GM19372 (cell line): ENCODE data around the gene RUSC1.
"Not testable (repeated sequence)": the region's sequence is repeated elsewhere in the genome, so short reads cannot be mapped to it uniquely, and the experiment has no call there.

Experiments used
- ATAC-seq: cut with Tn5 transposase; IDR thresholded peaks from one replicate; pipeline ENCODE4 v1.9.1; 2021; ENCODE audit warnings: mild to moderate bottlenecking, low read depth, moderate library complexity; ENCODE audit not compliant: unreplicated experiment

The RUSC1 gene, protein sequence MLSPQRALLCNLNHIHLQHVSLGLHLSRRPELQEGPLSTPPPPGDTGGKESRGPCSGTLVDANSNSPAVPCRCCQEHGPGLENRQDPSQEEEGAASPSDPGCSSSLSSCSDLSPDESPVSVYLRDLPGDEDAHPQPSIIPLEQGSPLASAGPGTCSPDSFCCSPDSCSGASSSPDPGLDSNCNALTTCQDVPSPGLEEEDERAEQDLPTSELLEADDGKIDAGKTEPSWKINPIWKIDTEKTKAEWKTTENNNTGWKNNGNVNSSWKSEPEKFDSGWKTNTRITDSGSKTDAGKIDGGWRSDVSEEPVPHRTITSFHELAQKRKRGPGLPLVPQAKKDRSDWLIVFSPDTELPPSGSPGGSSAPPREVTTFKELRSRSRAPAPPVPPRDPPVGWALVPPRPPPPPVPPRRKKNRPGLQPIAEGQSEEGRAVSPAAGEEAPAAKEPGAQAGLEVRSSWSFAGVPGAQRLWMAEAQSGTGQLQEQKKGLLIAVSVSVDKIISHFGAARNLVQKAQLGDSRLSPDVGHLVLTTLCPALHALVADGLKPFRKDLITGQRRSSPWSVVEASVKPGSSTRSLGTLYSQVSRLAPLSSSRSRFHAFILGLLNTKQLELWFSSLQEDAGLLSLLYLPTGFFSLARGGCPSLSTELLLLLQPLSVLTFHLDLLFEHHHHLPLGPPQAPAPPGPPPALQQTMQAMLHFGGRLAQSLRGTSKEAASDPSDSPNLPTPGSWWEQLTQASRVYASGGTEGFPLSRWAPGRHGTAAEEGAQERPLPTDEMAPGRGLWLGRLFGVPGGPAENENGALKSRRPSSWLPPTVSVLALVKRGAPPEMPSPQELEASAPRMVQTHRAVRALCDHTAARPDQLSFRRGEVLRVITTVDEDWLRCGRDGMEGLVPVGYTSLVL

DNA sequence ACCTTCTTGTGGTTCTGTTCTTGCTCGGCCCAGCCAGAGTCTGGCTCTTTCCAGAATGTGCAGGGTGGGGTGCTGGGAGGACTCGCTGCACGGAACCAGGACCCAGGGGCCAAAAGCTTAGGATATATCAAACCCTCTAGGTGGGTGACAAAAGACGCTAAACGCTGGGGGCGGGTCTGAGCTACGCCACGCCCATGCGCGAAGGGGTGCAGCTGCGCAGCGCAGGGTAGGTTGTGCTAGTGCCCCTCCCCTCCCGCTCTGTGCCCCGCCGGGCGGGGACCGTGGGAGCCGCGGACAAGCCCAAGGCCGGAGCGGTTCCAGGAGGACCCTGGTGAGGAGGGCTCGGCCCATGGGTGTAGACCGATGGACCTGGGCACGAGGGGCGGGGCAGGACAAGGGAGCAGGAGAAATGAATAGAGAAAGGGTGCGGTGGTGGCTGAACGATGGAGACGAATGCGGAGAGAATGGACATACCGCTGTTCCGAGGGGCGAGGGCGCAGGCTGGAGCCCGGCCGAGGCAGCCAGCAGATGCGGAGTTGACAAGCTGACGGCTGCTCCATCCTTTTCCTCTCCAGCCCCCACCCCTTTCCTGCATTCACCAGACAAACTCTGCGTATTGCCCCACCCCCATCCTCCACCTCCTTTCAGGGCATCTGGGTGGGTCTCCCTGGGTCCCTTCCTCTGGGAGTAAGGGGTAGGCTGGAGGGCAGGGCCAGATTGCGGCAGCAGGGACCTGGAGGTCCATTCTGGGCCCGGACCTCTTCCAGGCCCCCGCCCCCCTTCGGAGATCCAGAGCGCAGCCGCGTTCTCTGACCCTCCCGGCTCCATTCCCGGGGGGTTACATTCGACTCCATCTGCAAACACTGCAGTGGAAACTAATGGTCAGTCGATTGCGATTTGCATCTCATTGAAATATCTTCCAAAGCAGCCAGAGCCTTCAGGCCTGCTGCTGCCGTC, at the start of gene RUSC1:
RUSC1 (plus strand) TSS at position 234 of the 957 bp plus-strand sequence. CDS start 880 bp downstream, outside the sequence.
- no peak for ATAC-seq

DNA sequence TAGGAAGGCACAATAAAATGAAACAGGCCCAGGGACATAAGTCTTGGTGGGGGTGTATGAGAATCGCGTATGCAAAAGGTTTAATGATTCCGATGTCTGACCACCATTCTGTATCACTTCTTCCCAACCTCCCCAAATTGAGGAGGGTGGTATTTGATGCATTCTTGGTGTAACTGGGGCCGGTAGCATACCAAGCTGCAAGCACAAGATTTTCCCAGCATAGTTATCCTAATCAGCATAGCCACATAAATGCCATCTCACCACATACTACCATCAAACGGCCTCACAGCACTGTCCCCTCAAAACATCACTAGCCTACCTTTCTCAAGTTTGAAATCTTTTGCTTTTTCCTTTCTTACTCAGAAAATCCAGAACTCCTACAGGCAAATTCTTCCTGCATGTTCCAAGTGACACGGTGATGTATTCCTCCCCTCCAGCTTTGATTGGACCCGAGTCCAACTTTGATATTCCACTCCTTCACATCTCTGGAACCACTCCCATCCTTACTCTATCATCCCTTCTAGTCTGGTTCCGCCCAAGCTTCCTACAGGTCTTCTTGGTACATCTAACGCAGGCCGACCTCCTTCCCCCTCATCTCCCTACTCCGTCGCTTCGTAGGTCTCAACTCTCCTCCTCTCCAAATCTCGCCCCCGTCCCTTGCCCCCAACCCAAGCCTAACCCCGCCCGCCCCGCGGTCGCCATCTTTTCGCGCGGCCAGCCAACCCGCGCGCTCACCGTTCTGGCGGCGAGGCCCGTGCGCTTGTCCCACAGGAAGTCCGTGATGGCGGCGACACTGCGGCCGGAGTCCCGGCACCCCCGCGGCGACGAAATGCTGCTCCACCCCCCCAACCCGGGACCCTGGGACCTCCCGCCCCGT, 48.0 kb upstream of the RUSC1 start:
- ATAC-seq, result peak; percentile 19

DNA sequence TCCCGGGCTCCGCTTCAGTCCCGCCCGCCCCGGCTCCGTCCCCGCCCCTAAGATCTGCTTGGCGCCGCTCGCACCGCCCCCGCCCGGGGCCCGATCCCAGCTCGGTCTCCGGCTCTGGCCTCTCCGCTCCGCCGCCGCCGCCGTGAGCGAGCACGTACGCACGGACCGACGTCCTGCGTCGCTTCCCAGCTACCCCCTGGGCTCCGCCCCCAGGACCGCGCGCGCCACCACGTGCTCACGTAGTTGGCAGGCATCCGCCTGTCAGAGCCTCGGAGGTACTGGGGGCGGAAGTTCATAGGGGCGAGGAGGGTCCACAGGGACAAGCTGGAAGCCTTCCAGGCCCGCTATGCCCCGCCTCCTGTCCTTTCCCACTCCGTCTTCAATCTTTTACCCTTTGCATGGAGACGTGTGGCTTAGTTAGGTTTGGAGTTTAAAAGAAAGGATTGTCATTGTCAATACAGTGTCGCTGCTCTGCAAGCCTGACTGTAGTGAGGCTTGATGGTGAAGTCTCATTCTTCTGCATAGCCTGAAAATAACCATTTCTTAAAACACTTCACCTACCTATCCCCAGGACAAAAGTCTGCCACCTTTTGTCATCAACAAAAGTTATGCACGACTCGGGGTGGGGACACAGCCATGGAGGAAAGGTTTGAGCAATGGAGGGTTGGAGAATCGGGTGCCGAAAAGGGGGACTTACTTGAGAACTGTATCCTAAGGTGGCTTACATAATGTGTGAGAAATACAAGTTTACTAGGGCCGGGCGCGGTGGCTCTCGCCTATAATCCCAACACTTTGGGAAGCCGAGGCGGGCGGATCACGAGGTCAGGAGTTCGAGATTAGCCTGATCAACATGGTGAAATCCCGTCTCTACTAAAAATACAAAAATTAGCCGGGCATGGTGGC, 47.1 kb upstream of the RUSC1 start, which contains the start of gene CLK2:
CLK2 (minus strand) TSS at position 162 of the 903 bp plus-strand sequence. CDS start 2,527 bp downstream, outside the sequence.
- ATAC-seq, result peak; percentile 70

DNA sequence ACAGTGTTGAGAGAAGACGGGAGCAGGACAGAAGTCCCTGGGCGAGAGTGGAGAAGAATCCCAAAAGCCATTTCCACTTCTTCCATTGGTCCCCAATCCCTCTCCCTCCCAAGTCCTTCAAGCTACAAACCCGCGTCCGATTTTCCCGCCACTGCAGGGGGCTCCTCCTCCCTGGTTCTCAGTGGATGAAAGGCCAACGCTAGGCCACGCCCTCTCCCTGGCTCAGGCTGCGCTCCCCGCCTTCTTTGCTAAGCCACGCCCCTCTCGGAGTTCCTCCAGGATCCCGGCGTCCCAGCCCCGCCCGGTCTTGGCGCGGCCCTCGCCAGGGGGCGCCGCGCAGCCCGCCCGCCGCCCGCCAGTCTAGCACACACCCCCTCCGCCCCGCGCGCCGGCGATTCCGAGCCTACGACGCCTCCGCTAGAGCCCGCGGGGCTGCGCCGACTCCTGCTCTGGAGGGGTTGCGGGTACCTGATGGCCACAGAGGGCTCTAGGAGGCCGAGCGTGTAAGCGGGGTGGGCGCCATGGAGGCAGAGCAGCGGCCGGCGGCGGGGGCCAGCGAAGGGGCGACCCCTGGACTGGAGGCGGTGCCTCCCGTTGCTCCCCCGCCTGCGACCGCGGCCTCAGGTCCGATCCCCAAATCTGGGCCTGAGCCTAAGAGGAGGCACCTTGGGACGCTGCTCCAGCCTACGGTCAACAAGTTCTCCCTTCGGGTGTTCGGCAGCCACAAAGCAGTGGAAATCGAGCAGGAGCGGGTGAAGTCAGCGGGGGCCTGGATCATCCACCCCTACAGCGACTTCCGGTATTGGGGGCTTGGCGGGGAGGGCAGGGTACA, 43.4 kb upstream of the RUSC1 start, which contains the start of gene HCN3:
HCN3 (plus strand) TSS at position 394 of the 832 bp plus-strand sequence; CDS start at position 522, 128 bp downstream.
- peak; percentile 66 for ATAC-seq

DNA sequence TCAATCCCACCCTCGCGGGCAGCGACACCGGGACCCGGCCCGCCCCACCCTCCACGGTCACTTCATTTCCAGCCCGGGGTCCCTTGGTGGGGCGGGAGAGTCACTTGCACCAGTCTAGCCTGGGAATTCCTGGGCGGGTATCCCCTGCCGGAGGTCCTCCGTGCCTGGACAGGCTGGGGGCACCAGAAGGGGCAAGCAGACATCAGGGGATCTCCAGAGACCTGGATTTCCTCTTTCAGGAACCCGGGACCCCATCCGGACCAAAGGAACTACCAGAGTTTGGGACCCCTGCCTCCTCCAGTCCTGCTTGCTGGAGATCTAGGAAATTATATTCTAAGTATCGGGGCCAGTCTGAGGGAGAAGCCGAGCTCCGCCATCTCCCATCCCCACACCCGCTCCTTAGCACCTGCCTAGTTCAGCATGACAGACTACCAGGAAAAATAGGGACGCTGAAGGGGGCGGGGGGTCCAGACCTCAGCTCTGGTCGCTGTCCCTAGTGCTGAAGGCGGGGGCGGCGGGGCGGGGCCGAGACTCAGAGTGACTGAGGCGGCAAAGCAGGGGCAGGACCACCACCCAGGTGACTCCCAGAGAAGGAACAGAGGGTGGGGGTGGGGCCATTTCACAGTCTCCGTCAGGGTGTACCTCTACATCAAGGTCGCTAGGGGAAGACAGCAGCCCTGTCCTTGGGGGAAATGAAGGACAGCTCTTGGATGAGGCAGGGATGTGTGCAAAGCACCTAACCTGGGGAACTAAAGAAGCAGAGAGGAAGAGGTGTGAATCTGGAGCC, 42.6 kb upstream of the RUSC1 start:
- ATAC-seq, result no peak

DNA sequence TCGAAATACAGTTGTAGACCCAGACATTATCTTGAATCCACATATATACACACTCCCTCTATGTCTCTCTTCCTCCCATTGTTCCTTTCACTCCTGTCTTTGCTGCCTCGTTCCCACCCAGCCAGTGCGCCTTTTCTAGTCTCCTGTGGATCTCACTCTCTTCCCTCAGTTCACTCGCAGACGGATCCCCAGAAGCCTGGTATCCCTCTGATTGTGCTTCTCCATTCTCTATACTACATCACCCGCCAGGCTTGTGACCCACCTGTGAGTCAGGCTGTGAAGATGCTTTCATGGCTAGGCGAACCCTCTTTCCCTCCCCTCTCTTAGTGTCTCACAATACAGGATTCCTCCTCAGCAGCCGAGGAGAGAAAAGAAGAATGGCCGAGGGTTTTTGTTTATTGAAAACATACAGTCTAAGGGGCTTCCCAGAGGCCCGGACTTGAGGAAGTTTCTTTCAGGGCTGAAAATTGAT, 42.0 kb upstream of the RUSC1 start:
- no peak for ATAC-seq

DNA sequence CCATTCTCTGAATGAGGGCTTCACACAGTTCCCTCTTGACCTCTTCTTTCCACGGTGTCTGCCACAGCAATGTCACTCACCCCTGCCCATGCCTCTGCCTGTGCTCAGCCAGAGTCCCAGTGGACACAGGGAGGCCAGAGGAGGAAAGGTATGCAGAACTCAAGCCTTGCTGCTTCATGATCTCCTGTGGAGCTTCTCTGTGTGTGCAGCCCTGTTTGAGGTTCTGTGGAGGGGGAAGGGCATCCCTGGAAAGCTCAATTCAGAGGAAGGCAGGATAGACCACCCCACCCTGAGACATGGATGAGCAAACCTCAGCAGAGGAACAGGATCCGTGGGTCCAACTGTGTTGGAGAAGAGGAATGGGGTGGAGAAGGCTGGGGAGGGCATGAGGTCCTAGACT, 41.4 kb upstream of the RUSC1 start:
- ATAC-seq, result no peak

DNA sequence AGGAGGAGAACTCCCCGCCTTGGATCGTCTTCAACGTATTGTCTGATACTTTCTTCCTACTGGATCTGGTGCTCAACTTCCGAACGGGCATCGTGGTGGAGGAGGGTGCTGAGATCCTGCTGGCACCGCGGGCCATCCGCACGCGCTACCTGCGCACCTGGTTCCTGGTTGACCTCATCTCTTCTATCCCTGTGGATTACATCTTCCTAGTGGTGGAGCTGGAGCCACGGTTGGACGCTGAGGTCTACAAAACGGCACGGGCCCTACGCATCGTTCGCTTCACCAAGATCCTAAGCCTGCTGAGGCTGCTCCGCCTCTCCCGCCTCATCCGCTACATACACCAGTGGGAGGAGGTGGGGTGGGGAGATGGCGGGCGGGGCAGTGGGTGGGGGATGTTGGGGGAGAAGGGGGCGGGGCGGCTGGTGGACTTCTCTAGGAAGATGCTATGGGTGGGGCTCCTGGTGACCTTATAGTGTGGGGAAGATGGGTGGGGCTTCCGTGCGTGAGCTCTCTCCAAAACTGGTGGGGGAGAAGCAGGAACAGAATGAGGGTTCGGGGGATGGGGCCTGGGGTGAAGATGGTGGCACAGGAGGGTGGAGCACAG, 38.1 kb upstream of the RUSC1 start:
- ATAC-seq, result no peak

DNA sequence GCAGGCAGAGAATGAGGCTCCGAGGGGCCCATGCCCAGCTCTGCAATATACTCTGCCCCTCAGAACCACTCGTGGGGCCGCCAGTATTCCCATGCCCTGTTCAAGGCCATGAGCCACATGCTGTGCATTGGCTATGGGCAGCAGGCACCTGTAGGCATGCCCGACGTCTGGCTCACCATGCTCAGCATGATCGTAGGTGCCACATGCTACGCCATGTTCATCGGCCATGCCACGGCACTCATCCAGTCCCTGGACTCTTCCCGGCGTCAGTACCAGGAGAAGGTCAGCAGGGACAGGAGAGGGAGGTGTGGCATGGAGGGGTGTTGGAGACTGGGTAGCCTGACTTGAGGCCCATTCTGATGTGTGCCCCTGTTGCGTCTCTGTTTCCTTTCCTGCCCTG, 36.2 kb upstream of the RUSC1 start:
- ATAC-seq, result no peak

DNA sequence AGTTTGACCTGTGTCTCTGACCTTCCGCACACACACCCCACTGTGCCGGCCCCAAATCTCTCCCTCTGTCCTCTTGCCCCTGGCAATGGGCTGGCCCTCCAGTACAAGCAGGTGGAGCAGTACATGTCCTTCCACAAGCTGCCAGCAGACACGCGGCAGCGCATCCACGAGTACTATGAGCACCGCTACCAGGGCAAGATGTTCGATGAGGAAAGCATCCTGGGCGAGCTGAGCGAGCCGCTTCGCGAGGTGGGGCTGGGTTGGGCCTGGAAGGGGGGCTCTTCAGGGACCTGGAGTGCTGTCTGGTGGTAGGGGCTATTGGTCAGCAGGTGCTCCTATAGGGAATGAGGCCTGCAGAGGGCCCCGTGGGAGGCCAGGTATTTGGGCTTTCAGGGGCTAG, 35.6 kb upstream of the RUSC1 start:
- ATAC-seq, result no peak

DNA sequence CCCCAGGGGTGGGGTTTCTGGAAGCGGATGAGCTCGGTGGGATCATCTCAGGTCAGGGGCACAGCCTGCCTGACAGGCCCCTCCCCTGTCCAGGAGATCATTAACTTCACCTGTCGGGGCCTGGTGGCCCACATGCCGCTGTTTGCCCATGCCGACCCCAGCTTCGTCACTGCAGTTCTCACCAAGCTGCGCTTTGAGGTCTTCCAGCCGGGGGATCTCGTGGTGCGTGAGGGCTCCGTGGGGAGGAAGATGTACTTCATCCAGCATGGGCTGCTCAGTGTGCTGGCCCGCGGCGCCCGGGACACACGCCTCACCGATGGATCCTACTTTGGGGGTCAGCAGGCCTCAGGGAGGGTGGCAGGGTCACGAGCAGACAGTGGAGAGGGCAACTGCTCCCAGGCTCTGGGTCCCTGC, 35.1 kb upstream of the RUSC1 start:
- no peak for ATAC-seq

DNA sequence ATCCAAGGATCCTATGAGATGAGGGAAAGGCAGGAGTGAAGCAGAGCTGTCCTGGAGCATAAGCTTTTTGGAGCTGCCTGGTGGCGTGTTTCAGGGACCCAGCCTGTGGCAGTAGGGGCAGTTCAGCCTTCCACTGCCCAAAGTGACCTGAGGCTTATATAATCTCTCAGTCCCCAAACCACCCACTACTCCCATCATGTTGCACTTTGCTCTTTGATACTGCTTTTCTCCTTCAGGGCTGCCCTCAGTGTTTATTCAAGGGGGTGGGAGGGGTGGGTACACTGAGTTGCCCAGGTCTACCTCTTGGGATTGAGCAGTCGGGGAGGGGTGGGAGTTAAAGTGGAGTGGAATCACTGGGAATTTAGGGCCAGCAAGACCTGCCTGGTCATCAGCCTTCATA, 34.1 kb upstream of the RUSC1 start:
- ATAC-seq, result no peak

DNA sequence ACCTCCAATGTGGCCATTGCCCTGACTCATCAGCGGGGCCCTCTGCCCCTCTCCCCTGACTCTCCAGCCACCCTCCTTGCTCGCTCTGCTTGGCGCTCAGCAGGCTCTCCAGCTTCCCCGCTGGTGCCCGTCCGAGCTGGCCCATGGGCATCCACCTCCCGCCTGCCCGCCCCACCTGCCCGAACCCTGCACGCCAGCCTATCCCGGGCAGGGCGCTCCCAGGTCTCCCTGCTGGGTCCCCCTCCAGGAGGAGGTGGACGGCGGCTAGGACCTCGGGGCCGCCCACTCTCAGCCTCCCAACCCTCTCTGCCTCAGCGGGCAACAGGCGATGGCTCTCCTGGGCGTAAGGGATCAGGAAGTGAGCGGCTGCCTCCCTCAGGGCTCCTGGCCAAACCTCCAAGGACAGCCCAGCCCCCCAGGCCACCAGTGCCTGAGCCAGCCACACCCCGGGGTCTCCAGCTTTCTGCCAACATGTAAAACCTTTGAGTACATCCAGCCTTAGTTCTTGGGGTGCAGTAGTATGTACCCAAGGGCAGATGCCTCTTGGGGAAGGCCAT, 32.6 kb upstream of the RUSC1 start:
- ATAC-seq, result no peak

DNA sequence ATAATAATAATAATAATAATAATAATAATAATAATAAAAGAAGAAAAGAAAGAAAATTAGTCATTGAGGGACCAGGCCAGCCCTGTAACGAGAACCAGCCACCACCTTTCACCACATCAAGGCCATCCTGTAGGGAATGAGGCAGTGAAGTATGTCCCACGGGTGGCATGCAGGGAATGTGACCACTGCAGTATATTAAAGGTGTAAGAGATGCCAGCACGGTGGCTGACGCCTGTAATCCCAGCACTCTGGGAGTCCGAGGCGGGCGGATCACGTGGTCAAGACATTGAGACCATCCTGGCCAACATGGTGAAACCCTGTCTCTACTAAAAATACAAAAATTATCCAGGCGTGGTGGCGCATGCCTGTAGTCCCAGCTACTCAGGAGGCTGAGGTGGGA, 29.7 kb upstream of the RUSC1 start:
- ATAC-seq, result not testable (repeated sequence)

DNA sequence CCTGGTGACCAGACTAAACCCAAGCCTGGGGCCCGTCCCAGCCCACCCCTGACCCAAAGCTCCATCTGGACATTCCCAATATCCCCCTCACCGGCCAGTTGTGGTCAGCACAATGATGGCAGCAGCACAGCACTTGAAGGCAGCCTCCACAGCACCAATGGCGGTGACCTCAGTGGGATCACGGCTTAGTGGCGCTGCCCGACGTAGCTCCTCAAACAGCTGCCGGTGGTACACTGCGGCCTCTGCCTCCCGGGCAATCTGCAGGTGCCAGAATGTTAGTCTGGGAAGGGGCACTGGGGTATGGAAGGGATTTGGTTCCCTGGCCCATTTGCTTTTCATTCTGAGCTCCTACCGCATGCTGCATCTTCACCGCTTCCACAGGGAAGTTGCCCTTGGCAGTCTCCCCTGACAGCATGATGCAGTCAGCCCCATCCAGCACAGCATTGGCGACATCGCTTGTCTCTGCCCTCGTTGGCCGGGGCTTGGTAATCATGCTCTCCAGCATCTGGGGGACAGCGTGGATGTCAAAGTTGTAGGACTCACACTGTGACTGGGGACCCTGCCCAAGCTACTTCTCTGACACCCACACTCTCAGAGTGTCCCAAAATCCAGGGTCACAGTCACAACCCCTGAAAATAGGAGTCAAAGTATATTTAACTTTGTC, 27.5 kb upstream of the RUSC1 start:
- ATAC-seq, result no peak
